Stomach (tissue), 4 donors: ENCODE data around the gene GIPC3.

Source experiments
- EP300 ChIP-seq: sonication (generic); formaldehyde crosslinking; IDR thresholded peaks from one replicate; pipeline ENCODE4 v1.6.1; 2017; ENCODE audit warnings: antibody characterized with exemption
- POLR2A ChIP-seq, 4 donors: fragments of 450-650 bp; IDR thresholded peaks; one replicate each; pipeline ENCODE4 v1.6.1; 2016; ENCODE audit warnings: antibody characterized with exemption in 4 of 4, control low read depth in 2 of 4, mild to moderate bottlenecking in 1 of 4, moderate library complexity in 1 of 4
- POLR2AphosphoS5 ChIP-seq, 3 donors: sonication (generic); formaldehyde crosslinking; IDR thresholded peaks; one replicate each; pipeline ENCODE4 v1.6.1; 2016; ENCODE audit warnings: antibody characterized with exemption in 3 of 3
- TF ChIP-seq, protein P1 (sequence below), 7 experiments: fragments of 450-650 bp in 4 of 7; fragments of 200-600 bp in 3 of 7; sonication (generic) in 3 of 7; IDR thresholded peaks; one replicate each; pipeline ENCODE4 v1.5.1; 2016 to 2019; ENCODE audit warnings: antibody characterized with exemption in 7 of 7, control low read depth in 2 of 7, mild to moderate bottlenecking in 1 of 7

DNA sequence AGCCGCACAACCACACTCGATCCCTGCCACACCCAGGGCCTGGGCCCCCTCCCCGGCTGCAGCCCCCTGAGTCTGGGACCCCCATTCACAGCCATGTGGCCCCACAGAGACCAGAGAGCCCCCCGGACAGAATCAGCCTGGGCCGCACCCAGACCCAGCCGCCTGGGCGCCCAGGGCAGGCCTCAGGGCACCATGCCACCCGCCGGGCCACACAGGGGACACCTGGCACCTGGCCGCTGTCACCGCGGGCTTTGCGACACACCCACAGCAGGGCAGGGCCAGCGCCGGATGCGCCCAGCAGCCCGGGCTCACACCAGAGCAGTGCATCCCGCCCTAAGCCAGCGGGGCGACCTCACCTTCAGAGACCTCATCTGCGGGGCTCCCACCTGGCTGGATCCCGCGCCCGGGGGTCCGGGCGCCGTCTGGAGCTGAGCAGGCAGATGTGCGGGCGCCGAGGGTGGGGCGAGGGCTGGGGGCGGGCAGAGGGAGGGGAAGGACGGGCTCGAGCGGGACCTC is 21.0 kb downstream of the GIPC3 start:
- TF ChIP-seq, protein P1, sequence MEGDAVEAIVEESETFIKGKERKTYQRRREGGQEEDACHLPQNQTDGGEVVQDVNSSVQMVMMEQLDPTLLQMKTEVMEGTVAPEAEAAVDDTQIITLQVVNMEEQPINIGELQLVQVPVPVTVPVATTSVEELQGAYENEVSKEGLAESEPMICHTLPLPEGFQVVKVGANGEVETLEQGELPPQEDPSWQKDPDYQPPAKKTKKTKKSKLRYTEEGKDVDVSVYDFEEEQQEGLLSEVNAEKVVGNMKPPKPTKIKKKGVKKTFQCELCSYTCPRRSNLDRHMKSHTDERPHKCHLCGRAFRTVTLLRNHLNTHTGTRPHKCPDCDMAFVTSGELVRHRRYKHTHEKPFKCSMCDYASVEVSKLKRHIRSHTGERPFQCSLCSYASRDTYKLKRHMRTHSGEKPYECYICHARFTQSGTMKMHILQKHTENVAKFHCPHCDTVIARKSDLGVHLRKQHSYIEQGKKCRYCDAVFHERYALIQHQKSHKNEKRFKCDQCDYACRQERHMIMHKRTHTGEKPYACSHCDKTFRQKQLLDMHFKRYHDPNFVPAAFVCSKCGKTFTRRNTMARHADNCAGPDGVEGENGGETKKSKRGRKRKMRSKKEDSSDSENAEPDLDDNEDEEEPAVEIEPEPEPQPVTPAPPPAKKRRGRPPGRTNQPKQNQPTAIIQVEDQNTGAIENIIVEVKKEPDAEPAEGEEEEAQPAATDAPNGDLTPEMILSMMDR (IDR thresholded peaks at IDR 0.05) = no peak
- TF ChIP-seq POLR2A (IDR thresholded peaks at IDR 0.05) (no peak), EP300 (no peak), POLR2AphosphoS5 (IDR thresholded peaks at IDR 0.05) (no peak)
